Common myeloid progenitor, CD34-positive (primary cell): ENCODE data around the gene APOBEC3G.
"Not testable (repeated sequence)": the region's sequence is repeated elsewhere in the genome, so short reads cannot be mapped to it uniquely, and the experiment has no call there.

Experiments
- CTCF ChIA-PET: fragments of 350-600 bp; sonication (Branson Sonifier 250); formaldehyde crosslinking; loops from one replicate; lab custom pipeline; 2021; ENCODE audit warnings: antibody characterized with exemption; lab: Charles Lee
- POLR2A ChIA-PET: fragments of 350-600 bp; sonication (Branson Sonifier 250); formaldehyde crosslinking; loops from one replicate; lab custom pipeline; 2021; ENCODE audit warnings: antibody characterized with exemption; lab: Charles Lee
- DNase-seq, 3 donors: peaks; one replicate each; pipeline versions ENCODE4 v3.0.0 to v3.0.0-alpha.2; 2013
- H3K27ac ChIP-seq, 2 experiments: 1 replicate in 1 of 2; 2 replicates in 1 of 2; pipeline ENCODE4 v1.7.0; 2013; ENCODE audit warnings: inconsistent platforms in 2 of 2, low read length in 2 of 2, mild to moderate bottlenecking in 2 of 2, low read depth in 1 of 2, moderate library complexity in 1 of 2; ENCODE audit not compliant: severe bottlenecking in 2 of 2, insufficient read depth in 1 of 2, poor library complexity in 1 of 2
- H3K27me3 ChIP-seq, 5 experiments: replicated peaks in 2 of 5; 1 replicate in 3 of 5; 2 replicates in 2 of 5; pipeline versions ENCODE4 v1.6.1 to v1.7.0; 2013; ENCODE audit warnings: low read length in 4 of 5, mild to moderate bottlenecking in 2 of 5, moderate library complexity in 2 of 5, inconsistent platforms in 1 of 5; ENCODE audit not compliant: insufficient read depth in 5 of 5, control insufficient read depth in 4 of 5
- H3K36me3 ChIP-seq, 4 experiments: 1 replicate in 2 of 4; 2 replicates in 2 of 4; pipeline versions ENCODE4 v1.6.1 to v1.7.0; 2013; ENCODE audit warnings: low read length in 3 of 4, control low read depth in 1 of 4, mild to moderate bottlenecking in 1 of 4; ENCODE audit not compliant: control insufficient read depth in 4 of 4, insufficient read depth in 4 of 4
- H3K4me1 ChIP-seq, 4 experiments: 1 replicate in 3 of 4; 2 replicates in 1 of 4; pipeline versions ENCODE4 v1.6.1 to v1.7.1; 2013; ENCODE audit warnings: low read length in 3 of 4, mild to moderate bottlenecking in 3 of 4, control low read depth in 1 of 4, inconsistent platforms in 1 of 4, moderate library complexity in 1 of 4; ENCODE audit not compliant: control insufficient read depth in 4 of 4, insufficient read depth in 4 of 4; ENCODE audit errors: control extremely low read depth in 1 of 4
- H3K4me3 ChIP-seq, 7 experiments: 1 replicate in 4 of 7; 2 replicates in 3 of 7; pipeline versions ENCODE4 v1.5.1 to v1.7.0; 2013; ENCODE audit warnings: mild to moderate bottlenecking in 7 of 7, low read length in 6 of 7, moderate library complexity in 6 of 7, inconsistent platforms in 2 of 7, low read depth in 2 of 7, control low read depth in 1 of 7; ENCODE audit not compliant: insufficient read depth in 4 of 7, control insufficient read depth in 1 of 7; ENCODE audit errors: extremely low read depth in 1 of 7
- H3K9me3 ChIP-seq, 5 experiments: 1 replicate in 4 of 5; 2 replicates in 1 of 5; pipeline versions ENCODE4 v1.6.1 to v1.7.1; 2013; ENCODE audit warnings: low read length in 4 of 5, mild to moderate bottlenecking in 2 of 5, inconsistent platforms in 1 of 5, low read depth in 1 of 5, moderate library complexity in 1 of 5; ENCODE audit not compliant: control insufficient read depth in 4 of 5, insufficient read depth in 2 of 5; ENCODE audit errors: control extremely low read depth in 1 of 5
- WGBS: methylation state at CpG from one replicate; pipeline ENCODE4 v1.1.5; 2013; ENCODE audit not compliant: insufficient coverage; 5-methylcytosine and 5-hydroxymethylcytosine counted together

The APOBEC3G gene

GRCh38 chr22:39068033-39068785 lies 8.9 kb upstream of the APOBEC3G start:
- no peak overlapping the region for H3K4me3 ChIP-seq
- no peaks in the 10 kb centered on the region for H3K9me3 ChIP-seq
- ChIA-PET POLR2A (interaction anchor here (0.6 kb wide), 1 partner anchor 25 kb away, joined by 5 read pairs; no protein-coding TSS in a partner anchor), CTCF (no interaction called here)
- peaks cover 0 to 7% (median 3%) of the 10 kb centered on the region in 4 experiments for H3K4me1 ChIP-seq
- no peak for DNase-seq
- no peaks in the 10 kb centered on the region for H3K36me3 ChIP-seq
- WGBS: 95% methylated on average over 10 of the region's 13 CpGs
- no peak overlapping the region for H3K27ac ChIP-seq
- H3K27me3 ChIP-seq: no peaks in the 10 kb centered on the region

GRCh38 chr22:39070186-39070585 lies 6.9 kb upstream of the APOBEC3G start:
- Histone ChIP-seq H3K4me3 (no peak overlapping the region), H3K27ac (no peak overlapping the region), H3K9me3 (no peaks in the 10 kb centered on the region), H3K27me3 (no peaks in the 10 kb centered on the region), H3K36me3 (no peaks in the 10 kb centered on the region), H3K4me1 (peaks cover 0 to 7% (median 3%) of the 10 kb centered on the region in 4 experiments)
- 100% methylated on average over 6 of the region's 7 CpGs for WGBS
- CTCF ChIA-PET: no interaction called here
- POLR2A ChIA-PET: no interaction called here
- no peak for DNase-seq

- DNase-seq, H3K27ac ChIP-seq, H3K9me3 ChIP-seq, CTCF ChIA-PET, POLR2A ChIA-PET, H3K27me3 ChIP-seq, H3K36me3 ChIP-seq, H3K4me1 ChIP-seq, H3K4me3 ChIP-seq: not testable (repeated sequence)
- WGBS: no CpG with 5 or more reads among the region's 7 CpGs
Observed at GRCh38 chr22:39072581-39072981, 4.5 kb upstream of the APOBEC3G start.

- Histone ChIP-seq H3K27me3 (no peaks in the 10 kb centered on the region), H3K27ac (no peak overlapping the region), H3K36me3 (no peaks in the 10 kb centered on the region), H3K4me1 (peaks cover 0 to 16% (median 13%) of the 10 kb centered on the region in 4 experiments), H3K9me3 (no peaks in the 10 kb centered on the region), H3K4me3 (no peak overlapping the region)
- ChIA-PET POLR2A (no interaction called here), CTCF (no interaction called here)
- WGBS: no CpG with 5 or more reads among the region's 2 CpGs
- no peak for DNase-seq
Observed at GRCh38 chr22:39073981-39074380, 3.1 kb upstream of the APOBEC3G start.

- H3K27ac ChIP-seq, DNase-seq, H3K36me3 ChIP-seq, CTCF ChIA-PET, H3K27me3 ChIP-seq, POLR2A ChIA-PET, H3K9me3 ChIP-seq: not testable (repeated sequence)
- Histone ChIP-seq H3K4me1 (peaks cover 0 to 22% (median 13%) of the 10 kb centered on the region in 4 experiments), H3K4me3 (peak overlapping the region in 4 of 7 experiments; percentile 15 to 70 (median 49))
- 60% methylated on average over 5 of the region's 24 CpGs for WGBS
Observed at GRCh38 chr22:39076155-39077025, 685 bp upstream of the APOBEC3G start.

GRCh38 chr22:39077912-39078311 lies 837 bp downstream of the APOBEC3G start:
- POLR2A ChIA-PET, CTCF ChIA-PET, DNase-seq, H3K27me3 ChIP-seq, H3K9me3 ChIP-seq: not testable (repeated sequence)
- Histone ChIP-seq H3K36me3 (peaks cover 0 to 15% (median 2%) of the 10 kb centered on the region in 4 experiments), H3K27ac (peak overlapping the region in 1 of 2 experiments; percentile 78), H3K4me1 (peaks cover 0 to 28% (median 13%) of the 10 kb centered on the region in 4 experiments), H3K4me3 (peak overlapping the region in 5 of 7 experiments; percentile 60 to 84 (median 67))
- 94% methylated on average over 10 of the region's 12 CpGs for WGBS
